Right lobe of liver (tissue), 6 donors: ENCODE results near the gene DDX27. TPM values are rescaled to one million over a fixed set of nuclear protein-coding genes. Genes with fewer than 3 reads are reported as not detected.

Experiments used
- ATAC-seq, 4 donors: fragments of 200-7000 bp; cut with Tn5 transposase; one replicate each; pipeline ENCODE4 v1.9.1; 2020; ENCODE audit warnings: mild to moderate bottlenecking in 4 of 4, moderate library complexity in 4 of 4
- DNase-seq, 3 donors: peaks; one replicate each; pipeline ENCODE4 v3.0.0-alpha.2; 2020
- H3K27ac ChIP-seq, 3 donors: fragments of 200-600 bp; one replicate each; pipeline ENCODE4 v1.8.0; 2022
- H3K27me3 ChIP-seq, 2 donors: fragments of 200-600 bp; one replicate each; pipeline ENCODE4 v1.8.0; 2022
- H3K36me3 ChIP-seq, 4 donors: fragments of 200-600 bp; sonication (generic) in 1 of 4; one replicate each; pipeline versions ENCODE4 v1.5.1 to v1.8.0; 2017 to 2022; ENCODE audit warnings: control low read depth in 1 of 4
- H3K4me1 ChIP-seq, 4 donors: fragments of 200-600 bp; sonication (generic) in 1 of 4; one replicate each; pipeline versions ENCODE4 v1.5.1 to v1.8.0; 2017 to 2022; ENCODE audit warnings: control low read depth in 1 of 4
- H3K4me3 ChIP-seq, 3 donors: fragments of 200-600 bp; one replicate each; pipeline ENCODE4 v1.8.0; 2022
- H3K9me3 ChIP-seq, 4 donors: fragments of 200-600 bp; sonication (generic) in 1 of 4; one replicate each; pipeline versions ENCODE4 v1.5.1 to v1.8.0; 2017 to 2022; ENCODE audit warnings: control low read depth in 1 of 4
- POLR2A ChIP-seq: fragments of 450-650 bp; IDR thresholded peaks from one replicate; pipeline ENCODE4 v1.6.1; 2017; ENCODE audit warnings: antibody characterized with exemption, mild to moderate bottlenecking
- WGBS: methylation state at CpG from one replicate; pipeline ENCODE4 v1.1.6; 2018; ENCODE audit warnings: low coverage, low lambda C conversion rate; ENCODE audit not compliant: insufficient coverage; ENCODE audit errors: missing lambda C conversion rate; 5-methylcytosine and 5-hydroxymethylcytosine counted together
- intact Hi-C, 2 donors: fragments of 100-400 bp; cut with DNase I; formaldehyde crosslinking; loops; one replicate each; pipeline versions ENCODE4 v1.11.2 to v1.14.1; 2022
- total RNA-seq, 6 experiments: library from RNA; depleted of rRNA in 2 of 6; stranded (reverse); fragments of >200 nt in 2 of 6; fragmentation: NEBNext Ultra II Directional in 3 of 6; extraction: Animal tissue kit (Norgen Biotek cat#: 25700) in 3 of 6; gene quantifications; one replicate each; pipeline versions ENCODE4 v1.1.0 to v1.2.4, GENCODE V29; 2016 to 2023
- TF ChIP-seq, protein P1 (sequence below), 4 donors: fragments of 200-600 bp in 3 of 4; fragments of 450-650 bp in 1 of 4; IDR thresholded peaks; one replicate each; pipeline versions ENCODE4 v1.5.1 to v1.8.0; 2016 to 2022; ENCODE audit warnings: antibody characterized with exemption in 4 of 4, mild to moderate bottlenecking in 2 of 4
- donor health status: DM: no; HTN: yes; CAD: no.
- donor health status: DM: no; HTN: no; CAD: no.
- donor health status: DM: no; HTN: no; CAD: no.
- donor health status: DM: no; HTN: yes; CAD: no.
- donor health status: DM: no; HTN: yes; CAD: no.

The DDX27 gene
- total RNA-seq, 6 experiments from 2014 or later = 7.6 to 15.7 (median 11.6) TPM

DNA sequence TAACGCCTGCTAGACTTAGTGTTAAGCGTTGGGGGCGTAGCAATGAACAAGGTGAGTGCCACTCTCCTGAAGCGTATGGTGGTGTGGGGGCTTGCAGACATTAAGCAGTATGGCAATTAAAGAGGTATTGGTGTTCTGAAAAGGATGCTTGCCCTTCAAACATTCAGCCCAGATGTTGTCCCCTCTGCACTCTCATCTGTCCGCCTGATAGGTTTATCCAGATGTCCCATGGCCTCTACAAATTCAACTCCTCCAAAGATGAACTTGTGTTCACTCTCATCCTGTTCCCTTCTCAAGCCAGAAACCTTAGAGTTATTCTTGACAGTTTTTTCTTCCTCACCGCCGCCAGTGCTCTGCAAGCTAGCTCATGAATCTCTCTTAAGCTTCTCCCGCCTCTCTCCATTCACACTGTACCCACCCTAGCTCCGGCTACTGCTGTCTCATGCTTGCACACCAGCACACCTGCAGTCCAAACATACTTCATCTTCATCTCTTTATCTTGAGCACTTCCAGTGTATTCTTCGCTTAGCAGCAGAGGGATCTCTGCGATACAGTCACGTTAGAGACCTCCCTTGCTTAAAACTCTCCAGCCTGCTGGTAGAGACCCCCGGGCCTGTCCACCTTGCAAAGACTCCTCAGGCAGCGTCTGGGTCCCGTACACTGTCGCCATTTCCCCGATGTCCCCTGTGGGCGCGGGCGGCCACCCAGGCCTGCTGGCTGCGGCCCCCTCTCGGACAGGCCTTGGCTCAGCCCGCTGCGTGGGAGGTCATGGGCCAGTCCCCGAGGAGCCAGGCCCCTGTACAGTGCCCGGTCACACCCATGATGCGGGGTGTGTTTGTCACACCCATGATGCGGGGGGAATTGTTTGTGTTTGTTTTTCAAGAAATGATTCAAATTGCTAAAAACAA lies 962 bp downstream of the DDX27 start:
- Histone ChIP-seq H3K4me3 (peak overlapping the region; percentile 50 to 71 (median 65)), H3K36me3 (peaks cover 0 to 37% (median 21%) of the 10 kb centered on the region in 4 donors), H3K4me1 (peaks cover 0 to 16% (median 3%) of the 10 kb centered on the region in 4 donors), H3K27ac (peak overlapping the region; percentile 65 to 76 (median 66)), H3K9me3 (no peaks in the 10 kb centered on the region), H3K27me3 (no peaks in the 10 kb centered on the region)
- TF ChIP-seq, protein P1, sequence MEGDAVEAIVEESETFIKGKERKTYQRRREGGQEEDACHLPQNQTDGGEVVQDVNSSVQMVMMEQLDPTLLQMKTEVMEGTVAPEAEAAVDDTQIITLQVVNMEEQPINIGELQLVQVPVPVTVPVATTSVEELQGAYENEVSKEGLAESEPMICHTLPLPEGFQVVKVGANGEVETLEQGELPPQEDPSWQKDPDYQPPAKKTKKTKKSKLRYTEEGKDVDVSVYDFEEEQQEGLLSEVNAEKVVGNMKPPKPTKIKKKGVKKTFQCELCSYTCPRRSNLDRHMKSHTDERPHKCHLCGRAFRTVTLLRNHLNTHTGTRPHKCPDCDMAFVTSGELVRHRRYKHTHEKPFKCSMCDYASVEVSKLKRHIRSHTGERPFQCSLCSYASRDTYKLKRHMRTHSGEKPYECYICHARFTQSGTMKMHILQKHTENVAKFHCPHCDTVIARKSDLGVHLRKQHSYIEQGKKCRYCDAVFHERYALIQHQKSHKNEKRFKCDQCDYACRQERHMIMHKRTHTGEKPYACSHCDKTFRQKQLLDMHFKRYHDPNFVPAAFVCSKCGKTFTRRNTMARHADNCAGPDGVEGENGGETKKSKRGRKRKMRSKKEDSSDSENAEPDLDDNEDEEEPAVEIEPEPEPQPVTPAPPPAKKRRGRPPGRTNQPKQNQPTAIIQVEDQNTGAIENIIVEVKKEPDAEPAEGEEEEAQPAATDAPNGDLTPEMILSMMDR (IDR thresholded peaks at IDR 0.05) = no peak
- TF ChIP-seq POLR2A = no peak
- peak in 2 of 3 donors; percentile 25 to 60 for DNase-seq
- WGBS = 64% methylated on average over 15 of the region's 28 CpGs
- no peak for ATAC-seq
- intact Hi-C loops = loop anchor here in 1 of 2 donors (5.0 kb wide), 1 partner anchor 83 kb away; no protein-coding TSS in a partner anchor

DNA sequence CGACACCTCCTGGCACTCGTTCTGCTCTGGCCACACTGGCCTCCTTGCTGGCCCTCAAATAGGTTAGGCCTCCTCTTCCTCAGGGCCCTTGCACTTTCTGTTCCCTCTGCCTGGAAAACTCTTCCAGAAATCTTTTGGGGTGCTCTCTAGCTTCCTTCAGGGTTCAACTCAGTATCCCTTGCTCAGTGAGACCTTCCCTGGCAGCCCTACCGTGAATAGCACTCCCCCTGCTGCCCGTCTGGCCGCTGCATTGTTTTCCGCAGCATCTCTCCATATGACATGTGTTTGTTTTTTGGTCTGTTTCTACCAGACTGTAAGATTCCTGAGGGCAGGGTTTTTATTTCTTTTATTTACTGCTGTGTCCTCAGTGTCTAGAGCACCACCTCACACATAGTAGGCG lies 6.7 kb downstream of the DDX27 start:
- no peak overlapping the region for H3K27ac ChIP-seq

DNA sequence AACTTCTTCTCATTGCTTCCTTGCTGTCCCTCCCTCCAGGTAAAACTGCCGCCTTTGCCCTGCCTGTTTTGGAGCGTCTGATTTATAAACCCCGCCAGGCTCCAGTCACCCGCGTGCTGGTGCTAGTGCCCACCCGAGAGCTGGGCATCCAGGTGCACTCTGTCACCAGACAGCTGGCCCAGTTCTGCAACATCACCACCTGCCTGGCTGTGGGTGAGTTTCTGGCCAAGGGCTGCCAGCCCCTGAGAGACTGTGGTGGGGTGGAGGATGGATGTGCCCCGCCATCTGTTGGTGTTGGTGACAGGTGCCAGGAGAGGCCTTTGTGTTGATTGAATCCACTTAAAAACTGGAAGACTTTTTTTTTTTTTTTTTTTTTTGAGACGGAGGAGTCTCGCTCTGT lies 9.5 kb downstream of the DDX27 start:
- Histone ChIP-seq H3K9me3 (no peaks in the 10 kb centered on the region), H3K4me3 (no peak overlapping the region), H3K27ac (no peak overlapping the region), H3K27me3 (no peaks in the 10 kb centered on the region), H3K36me3 (peaks cover 0 to 82% (median 37%) of the 10 kb centered on the region in 4 donors), H3K4me1 (no peaks in the 10 kb centered on the region)
- ATAC-seq (no peak), DNase-seq (no peak)
- 97% methylated on average over 5 of the region's 9 CpGs for WGBS
- TF ChIP-seq POLR2A = no peak
- TF ChIP-seq, protein P1 (IDR thresholded peaks at IDR 0.05) = no peak
- intact Hi-C loops = no loop called here

More for the DNA sequence above, 6.7 kb downstream of the DDX27 start:
- Histone ChIP-seq H3K4me3 (no peak overlapping the region), H3K36me3 (peaks cover 0 to 83% (median 37%) of the 10 kb centered on the region in 4 donors), H3K27me3 (no peaks in the 10 kb centered on the region), H3K4me1 (no peaks in the 10 kb centered on the region), H3K9me3 (no peaks in the 10 kb centered on the region)
- intact Hi-C loops = no loop called here
- DNase-seq = no peak
- no peak for TF ChIP-seq POLR2A
- TF ChIP-seq, protein P1 (IDR thresholded peaks at IDR 0.05) = no peak
- WGBS = 88% methylated on average over 5 of the region's 7 CpGs
- no peak for ATAC-seq

GRCh38 chr20:49229381-49229780 lies 10.2 kb downstream of the DDX27 start:
- WGBS = 91% methylated on average over 2 of the region's 2 CpGs
- no peak overlapping the region for H3K4me3 ChIP-seq
- DNase-seq = no peak
- H3K27ac ChIP-seq = no peak overlapping the region
- H3K36me3 ChIP-seq = peaks cover 0 to 83% (median 39%) of the 10 kb centered on the region in 4 donors
- no peak for ATAC-seq
- no peaks in the 10 kb centered on the region for H3K9me3 ChIP-seq
- intact Hi-C loops = no loop called here
- TF ChIP-seq POLR2A = no peak
- TF ChIP-seq, protein P1 (IDR thresholded peaks at IDR 0.05) = no peak
- H3K4me1 ChIP-seq = no peaks in the 10 kb centered on the region
- H3K27me3 ChIP-seq = no peaks in the 10 kb centered on the region
